ENCODE data around the gene C5orf24. TPM values are rescaled to one million over a fixed set of nuclear protein-coding genes. Genes with fewer than 3 reads are reported as not detected.

C5orf24 gene
- total RNA-seq, 1 experiment from 2014 or later, result 22.5 TPM

GRCh38 chr5:134821841-134822240, 23.9 kb upstream of the C5orf24 start:
- no CpG with 5 or more reads among the region's 7 CpGs for WGBS (ENCODE audit: extremely low coverage, insufficient read length, low lambda C conversion rate)

More at GRCh38 chr5:134821841-134822240, 23.9 kb upstream of the C5orf24 start:
- H2BK120ac ChIP-seq (ENCODE audit: low read depth, low read length, poor library complexity, severe bottlenecking), result no peak overlapping the region
- Mint-ChIP-seq H3K27ac (no peak overlapping the region), H3K4me1 (no peaks in the 10 kb centered on the region), H3K27me3 (ENCODE audit: low read depth) (no peaks in the 10 kb centered on the region), H3K9me3 (no peaks in the 10 kb centered on the region), H3K4me3 (no peak overlapping the region), H3K36me3 (ENCODE audit: insufficient read depth in 1 of 3, low read depth in 3 of 3) (peaks cover 23 to 85% (median 73%) of the 10 kb centered on the region in 3 experiments; a peak in 6 of 7 replicates)
- H3T11ph ChIP-seq (ENCODE audit: low read length), result no peak overlapping the region
- DNase-seq, result no peak
- no peak overlapping the region for H3K23ac ChIP-seq (ENCODE audit: insufficient read length, low read depth, low read length)
- no peak overlapping the region for H2BK20ac ChIP-seq (ENCODE audit: low read depth, low read length, poor library complexity, severe bottlenecking)
- H2AFZ ChIP-seq (ENCODE audit: low read length), result no peak overlapping the region
- no peaks in the 10 kb centered on the region for H3K27me3 ChIP-seq (ENCODE audit: insufficient read depth, low read length)
- H3K4ac ChIP-seq (ENCODE audit: low read depth, low read length), result no peak overlapping the region
- no peak overlapping the region for H3K56ac ChIP-seq (ENCODE audit: insufficient read length, low read depth, low read length)
- H4K20me1 ChIP-seq (ENCODE audit: control insufficient read depth, insufficient read depth, insufficient read length), result no peaks in the 10 kb centered on the region
- no peak overlapping the region for H3K18ac ChIP-seq (ENCODE audit: insufficient read length, low read depth, low read length)
- H2BK5ac ChIP-seq (ENCODE audit: insufficient read length, low read length), result no peak overlapping the region
- no peak overlapping the region for H3K9ac ChIP-seq (ENCODE audit: extremely low read depth, insufficient read length, low read length)
- H3K4me1 ChIP-seq (ENCODE audit: insufficient read depth, low read length), result no peaks in the 10 kb centered on the region
- H3K23me2 ChIP-seq (ENCODE audit: insufficient read length, low read depth, low read length, poor library complexity, severe bottlenecking), result no peaks in the 10 kb centered on the region
- no peak overlapping the region for H4K5ac ChIP-seq (ENCODE audit: insufficient read length, low read depth, low read length)
- H2BK15ac ChIP-seq (ENCODE audit: low read depth, low read length), result no peak overlapping the region
- H3K79me1 ChIP-seq (ENCODE audit: insufficient read depth, low read depth, low read length, poor library complexity, severe bottlenecking), result no peaks in the 10 kb centered on the region
- no peak overlapping the region for H4K8ac ChIP-seq (replicated peaks; ENCODE audit: insufficient read length, low read depth, low read length)
- H3K9me3 ChIP-seq (ENCODE audit: control insufficient read depth, low read depth, low read length), result no peaks in the 10 kb centered on the region
- no peak overlapping the region for H3K14ac ChIP-seq (ENCODE audit: insufficient read depth, low read length)
- no peak overlapping the region for H2AK5ac ChIP-seq (ENCODE audit: insufficient read length, low read length)
- H4K91ac ChIP-seq (ENCODE audit: insufficient read length, low read depth, low read length), result no peak overlapping the region
- H2BK12ac ChIP-seq (ENCODE audit: insufficient read length, low read depth, low read length), result no peak overlapping the region
- TF ChIP-seq CTCF (conservative IDR thresholded peaks at IDR 0.05), result no peak
- no peak overlapping the region for H3K4me2 ChIP-seq (ENCODE audit: insufficient read depth, insufficient read length, low read length)
- H3K27ac ChIP-seq (ENCODE audit: insufficient read length, low read depth, low read length), result no peak overlapping the region
- no peaks in the 10 kb centered on the region for H3K79me2 ChIP-seq (ENCODE audit: insufficient read depth, low read length)

Measured in H9 (cell line).